Measurements from ENCODE around the gene MAP1LC3C. TPM values are rescaled to one million over a fixed set of nuclear protein-coding genes. Genes with fewer than 3 reads are reported as not detected.
A peak's percentile ranks its signal among the peaks of the same experiment; 100 is the strongest.

The MAP1LC3C gene
- total and polyA plus RNA-seq, 4 donors, result 0.29 to 3.5 (median 0.57) TPM

DNA sequence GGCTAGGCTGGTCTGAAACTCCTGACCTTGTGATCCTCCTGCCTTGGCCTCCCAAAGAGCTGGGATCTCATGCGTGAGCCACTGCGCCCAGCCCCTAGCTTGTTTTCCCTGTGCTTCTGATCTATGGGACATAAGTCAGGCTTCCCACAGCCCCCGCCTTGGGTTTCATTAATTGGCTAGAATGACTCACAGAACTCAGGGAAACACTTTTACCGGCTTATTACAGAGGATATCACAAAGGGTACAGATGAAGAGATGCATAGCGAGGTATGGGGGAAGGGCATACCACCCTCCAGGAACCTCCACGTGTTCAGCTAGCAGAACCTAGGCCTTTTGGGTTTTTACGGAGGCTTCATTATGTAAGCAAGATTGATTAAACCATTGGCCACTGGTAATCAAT, 1.5 kb upstream of the MAP1LC3C start:
- no peak for DNase-seq
- Histone ChIP-seq H3K4me3 (no peak overlapping the region), H3K27me3 (ENCODE audit: control insufficient read depth in 3 of 3, insufficient read depth in 3 of 3, low read length in 2 of 3) (no peaks in the 10 kb centered on the region), H3K9me3 (ENCODE audit: control insufficient read depth in 4 of 4, insufficient read depth in 3 of 4, low read length in 3 of 4) (no peaks in the 10 kb centered on the region), H3K36me3 (ENCODE audit: control insufficient read depth in 4 of 4, insufficient read depth in 4 of 4, low read length in 4 of 4) (no peaks in the 10 kb centered on the region), H3K9ac (ENCODE audit: insufficient read depth in 1 of 2, low read length in 2 of 2) (no peak overlapping the region), H3K4me1 (ENCODE audit: control insufficient read depth in 5 of 5, insufficient read depth in 5 of 5, low read length in 5 of 5) (peaks cover 0 to 9% (median 0%) of the 10 kb centered on the region in 5 donors), H3K27ac (ENCODE audit: low read depth in 1 of 2, low read length in 1 of 2) (no peak overlapping the region)
- no peak for ATAC-seq (ENCODE audit: insufficient read depth, low FRiP score)
- no peak for TF ChIP-seq CTCF (IDR thresholded peaks at IDR 0.05; ENCODE audit: control extremely low read depth, extremely low read depth)
- WGBS, 2 donors, result 82 to 93% methylated on average over 7 of the region's 7 CpGs

- H3K4me1 ChIP-seq (ENCODE audit: control insufficient read depth in 5 of 5, insufficient read depth in 5 of 5, low read length in 5 of 5), result peaks cover 0 to 13% (median 0%) of the 10 kb centered on the region in 5 donors
- DNase-seq, result peak; percentile 74 to 80 (median 77)
- 8 to 9% methylated on average over 20 of the region's 20 CpGs for WGBS, 2 donors
- no peak overlapping the region for H3K4me3 ChIP-seq
- H3K27me3 ChIP-seq (ENCODE audit: control insufficient read depth in 3 of 3, insufficient read depth in 3 of 3, low read length in 2 of 3), result no peaks in the 10 kb centered on the region
- H3K27ac ChIP-seq (ENCODE audit: low read depth in 1 of 2, low read length in 1 of 2), result peak overlapping the region in 1 of 2 donors; percentile 24
- no peaks in the 10 kb centered on the region for H3K9me3 ChIP-seq (ENCODE audit: control insufficient read depth in 4 of 4, insufficient read depth in 3 of 4, low read length in 3 of 4)
- H3K36me3 ChIP-seq (ENCODE audit: control insufficient read depth in 4 of 4, insufficient read depth in 4 of 4, low read length in 4 of 4), result no peaks in the 10 kb centered on the region
- ATAC-seq (ENCODE audit: insufficient read depth, low FRiP score), result peak; percentile 78
- H3K9ac ChIP-seq (ENCODE audit: insufficient read depth in 1 of 2, low read length in 2 of 2), result peak overlapping the region in 1 of 2 donors; percentile 67
- TF ChIP-seq CTCF (IDR thresholded peaks at IDR 0.05; ENCODE audit: control extremely low read depth, extremely low read depth), result peak; percentile 29
Measured at GRCh38 chr1:241998412-241998921, 431 bp downstream of the MAP1LC3C start.

- Histone ChIP-seq H3K36me3 (ENCODE audit: control insufficient read depth in 4 of 4, insufficient read depth in 4 of 4, low read length in 4 of 4) (no peaks in the 10 kb centered on the region), H3K27me3 (ENCODE audit: control insufficient read depth in 3 of 3, insufficient read depth in 3 of 3, low read length in 2 of 3) (no peaks in the 10 kb centered on the region), H3K4me1 (ENCODE audit: control insufficient read depth in 5 of 5, insufficient read depth in 5 of 5, low read length in 5 of 5) (peaks cover 0 to 13% (median 0%) of the 10 kb centered on the region in 5 donors), H3K9me3 (ENCODE audit: control insufficient read depth in 4 of 4, insufficient read depth in 3 of 4, low read length in 3 of 4) (no peaks in the 10 kb centered on the region), H3K4me3 (no peak overlapping the region), H3K9ac (ENCODE audit: insufficient read depth in 1 of 2, low read length in 2 of 2) (no peak overlapping the region), H3K27ac (ENCODE audit: low read depth in 1 of 2, low read length in 1 of 2) (no peak overlapping the region)
- WGBS, 2 donors, result 82 to 90% methylated on average over 12 of the region's 12 CpGs
- DNase-seq (no peak), ATAC-seq (ENCODE audit: insufficient read depth, low FRiP score) (no peak)
- no peak for TF ChIP-seq CTCF (IDR thresholded peaks at IDR 0.05; ENCODE audit: control extremely low read depth, extremely low read depth)
Measured at GRCh38 chr1:241997401-241997998, 1.4 kb downstream of the MAP1LC3C start.
